ENCODE data around the gene STOML1.

Gene STOML1

DNA sequence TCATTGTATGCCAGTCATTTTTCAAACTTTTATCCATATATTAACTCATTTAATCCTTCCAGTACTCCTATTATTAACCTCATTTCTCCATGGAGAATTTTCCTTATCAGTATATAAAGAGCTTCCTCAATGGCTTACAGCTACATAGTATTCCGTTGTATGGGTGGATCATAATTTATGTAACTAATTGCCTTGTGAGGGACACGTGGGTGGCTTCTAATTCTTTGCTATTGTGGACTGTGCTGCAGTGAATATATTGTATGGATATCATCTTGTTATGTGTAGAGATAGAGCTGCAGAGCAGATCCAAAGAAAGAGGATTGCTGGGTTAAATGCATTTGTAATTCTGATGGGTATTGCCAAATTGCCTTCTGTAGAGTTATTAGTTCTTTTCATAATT, 27.6 kb upstream of the STOML1 start:
- no peak for DNase-seq

DNA sequence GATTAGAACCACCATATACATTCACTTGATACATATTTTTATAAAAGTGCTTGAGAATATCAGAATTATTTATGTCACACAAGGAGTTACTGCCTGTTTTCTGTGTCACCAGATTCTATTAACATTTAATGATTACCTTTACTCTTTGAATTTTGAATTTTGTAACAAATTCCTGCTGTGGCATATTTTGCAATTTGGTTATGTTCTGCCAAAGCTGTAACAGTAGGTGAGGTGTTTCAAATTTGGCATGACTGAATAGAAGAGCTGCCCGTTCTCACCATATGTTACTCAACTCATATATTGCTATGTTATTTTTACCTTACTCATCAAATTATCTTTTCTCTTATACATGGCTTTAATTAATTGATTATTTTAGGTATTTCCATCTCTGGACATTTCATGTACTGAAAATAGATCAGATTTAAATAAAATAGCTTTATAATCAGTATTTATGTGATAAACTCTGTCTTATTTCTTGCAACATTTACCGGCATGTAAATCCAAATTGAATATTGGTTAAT, 21.3 kb upstream of the STOML1 start:
- DNase-seq, result no peak

DNA sequence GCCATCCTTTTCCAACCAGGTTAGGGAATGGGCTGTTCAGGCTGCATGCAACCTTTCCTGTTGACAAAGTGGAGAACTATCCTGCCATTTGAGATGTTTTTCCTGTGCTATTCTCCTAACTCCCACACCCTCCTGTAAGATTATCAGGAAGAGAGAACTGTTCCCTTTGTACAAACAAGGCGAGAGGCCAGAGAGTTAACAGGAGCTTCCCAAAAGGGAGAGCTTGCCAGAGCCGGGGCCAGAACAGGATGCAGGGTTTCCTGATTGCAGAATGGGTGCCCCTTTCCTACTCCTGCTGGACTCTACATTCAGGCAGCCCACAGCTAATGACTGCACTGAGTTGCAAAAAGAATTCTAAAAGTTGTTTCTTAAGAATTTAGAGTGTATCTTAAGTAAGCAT, 19.5 kb upstream of the STOML1 start:
- no peak for DNase-seq

GRCh38 chr15:74010929-74011540, 18.9 kb upstream of the STOML1 start:
- DNase-seq, result no peak

DNA sequence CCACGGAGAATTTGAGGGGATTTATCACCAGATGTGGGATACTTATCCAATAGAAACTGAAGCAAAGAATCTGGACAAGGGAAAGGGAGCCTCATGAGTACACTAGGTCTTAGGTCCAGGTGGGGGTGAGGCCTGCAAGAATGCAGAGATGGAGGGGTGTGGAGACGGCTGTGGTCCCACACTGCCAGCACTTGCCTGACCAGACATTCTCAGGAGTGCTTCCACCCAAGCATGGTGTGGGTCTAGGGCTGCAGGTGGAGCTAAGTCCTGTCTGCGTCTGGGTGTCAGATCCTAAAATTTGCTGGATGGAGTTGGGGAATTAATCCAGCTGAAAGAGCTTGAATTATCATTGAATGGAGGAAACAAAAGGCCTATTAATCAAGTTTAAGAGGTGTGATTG, 16.8 kb upstream of the STOML1 start:
- DNase-seq, result no peak

DNA sequence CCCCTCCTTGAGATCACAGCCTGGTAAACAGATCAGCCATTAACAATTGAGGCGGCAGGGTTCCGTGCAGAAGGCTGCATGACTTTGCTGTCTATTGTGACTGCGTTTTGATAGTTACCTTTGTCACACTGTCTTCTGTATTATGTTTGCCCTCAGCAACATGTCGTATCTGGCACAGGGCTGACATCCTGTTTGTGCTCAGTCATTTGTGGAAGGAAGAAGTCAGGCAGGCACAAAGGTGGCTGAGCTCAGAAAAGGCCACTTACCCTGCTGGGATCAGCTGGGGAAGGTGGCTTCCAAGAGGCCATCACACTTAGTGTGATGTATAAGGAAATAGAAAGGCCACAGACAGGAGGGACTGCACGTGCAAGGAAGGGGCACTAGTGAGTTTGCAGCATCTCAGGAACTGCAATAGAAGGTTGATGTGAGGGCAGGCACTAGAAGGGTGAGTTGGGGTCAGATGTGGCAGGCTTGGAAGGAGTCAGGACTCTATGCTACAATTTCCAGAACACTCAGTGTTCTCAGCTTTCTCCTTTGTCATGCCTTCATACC, 15.8 kb upstream of the STOML1 start:
- no peak for DNase-seq

GRCh38 chr15:74006774-74007639, 14.9 kb upstream of the STOML1 start:
- no peak for DNase-seq

GRCh38 chr15:73997986-73998385, 5.9 kb upstream of the STOML1 start:
- DNase-seq, result no peak

DNA sequence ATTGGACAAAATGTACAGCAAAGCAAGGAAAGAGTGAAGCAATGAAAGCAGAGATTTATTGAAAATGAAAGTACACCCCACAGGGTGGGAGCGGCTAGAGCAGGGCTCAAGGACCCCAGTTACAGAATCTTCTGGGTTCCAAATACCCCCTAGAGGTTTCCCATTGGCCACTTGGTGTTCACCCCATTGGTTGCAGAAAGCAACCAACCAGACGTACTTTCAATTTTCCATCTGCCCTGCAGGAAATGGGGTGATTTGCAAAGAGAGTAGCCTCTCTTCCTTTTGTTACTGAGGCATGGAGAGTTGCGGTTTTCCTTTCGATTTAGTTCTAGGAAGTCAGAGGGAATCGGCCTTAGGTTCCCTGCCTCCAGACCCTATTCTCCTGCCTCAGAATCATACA, 4.8 kb upstream of the STOML1 start:
- DNase-seq, result no peak

DNA sequence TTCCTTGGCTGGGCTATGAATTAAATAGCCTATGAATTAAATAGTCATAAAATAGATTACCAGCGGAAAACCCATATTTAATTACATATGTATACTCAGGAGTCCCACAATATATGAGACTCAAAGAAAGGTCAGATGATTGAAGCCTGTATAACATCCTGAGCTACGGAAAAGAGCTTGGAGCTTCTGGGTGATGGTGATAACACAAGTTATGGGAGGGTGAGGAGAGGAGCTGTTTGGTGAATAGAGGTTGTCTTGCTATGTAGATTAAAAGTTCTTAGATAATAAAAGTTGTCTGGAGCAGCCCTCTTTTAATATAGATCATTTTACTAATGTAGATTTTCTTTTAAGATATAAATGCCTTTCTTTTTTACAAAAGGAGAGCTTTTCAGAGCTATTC, 4.2 kb upstream of the STOML1 start:
- DNase-seq, result no peak

DNA sequence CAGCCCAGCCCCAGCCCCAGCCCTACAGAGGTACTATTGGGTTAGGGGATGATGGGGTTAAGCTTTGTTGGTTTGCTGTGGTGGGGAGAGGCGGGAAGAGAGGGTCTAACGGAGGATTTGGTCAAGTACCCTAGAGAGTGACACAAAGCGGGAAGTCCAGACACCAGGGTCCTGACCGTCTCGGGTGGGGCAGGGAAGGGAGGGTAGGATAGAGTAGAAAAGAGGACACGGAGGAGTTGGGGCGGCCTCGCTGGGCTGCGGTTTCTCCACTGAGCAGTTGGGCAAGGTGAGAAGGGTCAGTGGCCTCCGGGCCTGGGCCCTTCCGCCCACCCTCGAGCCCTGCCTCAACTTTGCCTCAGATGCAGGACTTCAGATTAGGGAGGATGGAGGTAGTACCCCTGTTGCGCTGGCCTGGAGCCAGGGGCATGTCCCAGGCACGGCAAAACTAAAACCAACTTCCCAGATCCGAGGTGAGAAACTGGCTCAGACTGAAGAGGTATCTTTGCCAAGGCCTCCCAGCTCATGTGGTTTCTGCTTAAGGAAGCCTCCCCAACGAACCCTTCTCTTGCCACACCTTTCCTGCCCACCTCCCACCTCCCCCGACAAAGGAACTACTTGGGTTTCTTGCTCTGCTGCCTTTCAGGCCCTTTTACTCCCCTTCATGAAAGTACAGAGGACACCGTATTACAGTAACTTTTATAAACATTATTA, 3.0 kb upstream of the STOML1 start:
- peak; percentile 42 for DNase-seq

DNA sequence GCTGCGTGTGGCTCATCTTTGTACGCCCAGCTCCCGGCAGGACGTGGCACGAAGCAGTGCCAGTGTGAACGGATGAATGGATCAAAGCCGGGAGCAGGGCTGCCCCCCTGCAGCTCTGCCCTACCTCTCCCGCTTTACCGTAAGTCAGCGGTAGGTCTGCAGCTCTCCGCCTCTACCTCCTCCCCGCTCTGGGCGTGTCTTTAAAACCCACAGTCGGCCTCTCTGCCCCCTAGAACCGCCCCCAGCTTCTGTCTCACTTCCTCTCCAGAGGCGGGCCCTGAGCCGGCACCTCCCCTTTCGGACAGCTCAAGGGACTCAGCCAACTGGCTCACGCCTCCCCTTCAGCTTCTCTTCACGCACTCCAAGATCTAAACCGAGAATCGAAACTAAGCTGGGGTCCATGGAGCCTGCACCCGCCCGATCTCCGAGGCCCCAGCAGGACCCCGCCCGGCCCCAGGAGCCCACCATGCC, 2.4 kb upstream of the STOML1 start, which contains the start of gene PML:
Gene PML (plus strand): TSS at position 304 of the 471 bp plus-strand sequence. CDS start 97 bp downstream, at position 401.
- DNase-seq, result peak; percentile 91

GRCh38 chr15:73993211-73993994, 1.3 kb upstream of the STOML1 start:
- no peak for DNase-seq

GRCh38 chr15:73992594-73992898, 451 bp upstream of the STOML1 start:
- no peak for DNase-seq

GRCh38 chr15:73991260-73991659, 835 bp downstream of the STOML1 start:
- DNase-seq, result no peak

- DNase-seq, result no peak
Measured at GRCh38 chr15:73990250-73991005, 1.7 kb downstream of the STOML1 start.

- no peak for DNase-seq
Measured at GRCh38 chr15:73989001-73989798, 2.9 kb downstream of the STOML1 start.

- no peak for DNase-seq
Measured at GRCh38 chr15:73988445-73988969, 3.6 kb downstream of the STOML1 start.

GRCh38 chr15:73987681-73988444, 4.2 kb downstream of the STOML1 start:
- no peak for DNase-seq

DNA sequence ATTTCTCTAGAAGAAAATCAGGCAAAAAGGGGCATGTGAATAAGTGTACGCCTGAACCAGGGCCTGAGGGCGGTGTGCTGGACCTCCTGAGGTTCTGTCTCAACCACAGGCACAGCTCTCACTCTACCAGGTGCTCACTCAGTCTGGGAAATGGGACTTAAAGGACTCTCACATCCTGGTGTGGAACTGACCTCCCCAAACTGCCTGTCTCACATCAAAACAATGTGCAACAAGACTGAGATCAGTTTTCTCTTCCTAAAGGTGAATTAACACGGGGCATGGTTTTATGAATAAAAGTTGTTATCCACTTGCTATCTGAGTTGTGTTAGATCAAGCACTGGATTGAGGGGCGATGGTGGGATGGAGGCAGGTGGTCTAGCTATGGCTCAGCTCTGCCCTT, 4.8 kb downstream of the STOML1 start:
- DNase-seq, result no peak
